ENCODE measurements around the gene NCOA5.

Gene NCOA5

DNA sequence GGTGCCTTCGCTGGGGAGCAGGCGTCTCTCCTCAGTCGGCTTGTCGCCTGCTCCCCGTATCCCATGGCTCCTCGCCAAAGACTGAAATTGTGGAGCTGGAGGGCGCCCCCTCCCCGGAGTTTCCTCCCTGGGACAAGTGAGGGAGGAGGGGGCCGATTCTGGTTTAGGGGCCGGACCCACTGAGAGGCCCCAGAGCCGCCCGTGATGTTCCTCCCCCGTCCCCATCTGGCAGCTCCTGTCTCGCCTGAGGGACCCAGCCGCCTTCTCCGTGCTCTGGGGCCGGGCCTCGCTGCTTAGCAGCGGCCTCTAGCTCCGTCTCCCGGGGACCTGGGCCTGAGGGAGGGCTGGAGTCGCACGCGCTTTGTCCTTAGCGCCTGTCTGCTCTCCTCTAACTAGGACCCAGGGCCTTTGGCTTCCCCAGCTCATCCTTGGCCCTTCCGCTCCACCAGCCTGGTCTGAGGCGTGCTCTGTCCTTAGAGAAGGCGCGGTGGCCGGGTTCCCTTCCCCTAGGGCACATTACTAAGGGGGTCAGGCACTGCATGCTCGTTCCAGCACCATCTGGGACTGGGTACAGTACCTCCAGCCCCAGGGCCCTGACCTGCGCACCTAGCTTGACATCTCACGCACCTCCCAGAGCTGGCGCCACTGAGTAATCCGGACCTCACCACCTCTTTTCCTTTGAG lies 31.0 kb downstream of the NCOA5 start:
- no peak for DNase-seq

DNA sequence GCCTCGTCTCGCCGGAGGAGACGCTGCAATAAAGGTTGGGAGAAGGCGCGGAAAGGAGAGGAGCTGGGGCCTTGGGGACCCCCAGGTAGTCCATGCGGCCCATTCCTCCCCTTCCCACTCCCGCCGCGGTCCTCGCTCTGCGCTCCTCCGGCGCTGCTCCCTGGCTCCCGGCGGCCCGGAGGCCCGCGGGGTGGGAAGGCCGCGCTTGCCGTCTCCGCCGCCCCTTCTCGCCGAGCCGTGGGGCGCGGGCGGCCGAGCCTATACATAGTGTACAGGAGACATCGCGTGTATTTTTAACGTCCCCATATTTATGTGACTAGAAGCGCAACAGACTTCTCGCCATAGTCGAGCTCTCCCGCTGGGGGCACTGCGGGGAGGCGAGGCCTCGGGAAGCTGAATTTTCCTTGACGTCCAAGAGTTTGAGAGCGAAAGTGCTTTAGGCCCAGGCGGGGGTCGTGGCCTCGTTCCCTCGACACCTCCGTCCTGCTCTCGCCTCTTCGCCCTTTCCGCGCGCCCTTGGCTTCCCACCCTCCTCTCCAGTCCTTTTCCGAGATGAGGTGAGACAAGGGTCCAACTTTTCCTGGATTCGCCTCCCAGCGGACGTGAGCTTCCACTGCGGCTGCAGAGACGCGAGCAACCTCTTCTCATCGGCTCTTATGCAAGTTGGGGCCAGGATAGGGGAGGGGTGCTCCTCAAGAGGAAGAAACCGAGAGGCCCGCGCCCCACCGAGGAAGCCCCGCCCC lies 31.7 kb downstream of the NCOA5 start:
- DNase-seq = no peak

- no peak for DNase-seq
Observed at GRCh38 chr20:46056970-46057855, 32.5 kb downstream of the NCOA5 start.

- no peak for DNase-seq
Observed at GRCh38 chr20:46056027-46056833, 33.5 kb downstream of the NCOA5 start.

DNA sequence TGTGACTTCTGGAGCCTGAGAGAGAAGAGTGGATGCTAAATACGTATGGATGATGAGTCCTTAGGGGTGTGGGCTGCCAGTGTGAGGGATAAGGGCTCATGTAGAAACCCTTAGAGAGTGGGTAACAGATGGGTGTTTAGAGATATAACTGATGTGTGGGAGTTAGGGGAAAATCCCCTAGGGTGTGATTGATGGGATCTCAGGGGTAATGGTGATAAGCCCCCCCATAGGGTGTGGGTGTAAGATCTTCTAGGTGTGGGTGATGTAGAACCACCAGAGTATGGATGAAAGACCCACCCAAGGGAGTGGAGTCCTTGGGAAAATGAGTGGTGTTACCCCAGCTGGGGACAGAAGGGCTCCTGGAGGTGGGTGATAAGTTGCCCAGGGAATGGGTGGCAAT lies 34.5 kb downstream of the NCOA5 start:
- DNase-seq = no peak

GRCh38 chr20:46054606-46055005 lies 35.2 kb downstream of the NCOA5 start:
- no peak for DNase-seq

DNA sequence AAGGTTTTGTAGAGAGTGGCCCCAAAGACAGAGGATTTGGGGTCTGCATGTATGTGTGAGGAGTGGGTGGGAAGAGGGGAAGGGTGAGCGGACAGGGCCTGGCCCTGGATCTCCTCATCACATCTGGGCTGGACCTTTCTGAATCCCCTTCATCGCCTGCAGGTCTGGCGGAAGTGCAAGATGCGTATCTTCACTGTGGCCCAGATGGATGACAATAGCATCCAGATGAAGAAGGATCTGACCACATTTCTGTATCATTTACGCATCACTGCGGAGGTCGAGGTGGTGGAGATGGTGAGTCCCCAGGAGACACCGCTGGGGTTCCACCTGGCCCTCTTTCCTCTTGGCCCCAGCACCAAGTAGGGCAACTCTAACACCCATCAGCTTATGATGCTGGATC lies 36.3 kb downstream of the NCOA5 start:
- DNase-seq = no peak

- DNase-seq = no peak
Observed at GRCh38 chr20:46051556-46052308, 38.0 kb downstream of the NCOA5 start.

DNA sequence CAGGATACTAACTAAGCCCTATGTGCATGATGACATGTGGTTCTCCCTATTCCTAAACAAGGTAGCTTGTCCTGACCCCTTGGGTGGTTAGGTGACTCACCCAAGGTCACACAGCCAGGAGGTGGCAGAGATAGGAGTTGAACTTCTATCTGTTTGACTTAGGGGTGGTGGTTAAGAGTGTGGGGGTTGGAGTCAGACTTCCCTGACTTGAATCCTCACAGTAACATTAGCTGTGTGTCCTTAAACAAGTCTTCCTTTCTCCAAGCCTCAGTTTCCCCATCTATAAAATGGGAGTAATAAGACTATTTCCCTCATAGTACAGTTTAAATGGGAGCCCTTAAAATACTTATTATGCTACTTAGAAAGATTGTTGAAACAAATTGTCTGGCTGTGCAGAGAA lies 38.9 kb downstream of the NCOA5 start:
- DNase-seq = no peak

- no peak for DNase-seq
Observed at GRCh38 chr20:46050444-46050843, 39.3 kb downstream of the NCOA5 start.

- no peak for DNase-seq
Observed at GRCh38 chr20:46049815-46050214, 39.9 kb downstream of the NCOA5 start.

GRCh38 chr20:46049190-46049589 lies 40.6 kb downstream of the NCOA5 start:
- no peak for DNase-seq

- no peak for DNase-seq
Observed at GRCh38 chr20:46047821-46048220, 41.9 kb downstream of the NCOA5 start.

- DNase-seq = no peak
Observed at GRCh38 chr20:46046588-46047310, 43.0 kb downstream of the NCOA5 start.

DNA sequence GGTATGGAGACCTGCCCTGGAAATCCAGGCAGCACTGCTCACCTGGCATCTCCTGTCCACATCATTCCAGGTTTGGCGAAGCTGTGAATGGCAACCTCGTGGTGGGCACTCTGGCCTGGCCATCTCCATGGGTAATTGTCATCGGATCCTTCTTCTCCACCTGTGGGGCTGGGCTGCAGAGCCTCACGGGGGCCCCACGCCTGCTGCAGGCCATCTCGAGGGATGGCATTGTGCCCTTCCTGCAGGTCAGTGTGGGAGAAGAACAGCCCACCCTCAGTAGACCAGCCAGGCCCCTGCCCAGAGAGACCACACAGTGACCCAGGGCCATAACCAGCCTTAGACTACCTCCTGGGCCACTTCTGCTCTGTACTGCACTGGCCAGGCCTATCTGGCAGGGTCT lies 44.9 kb downstream of the NCOA5 start:
- no peak for DNase-seq

- no peak for DNase-seq
Observed at GRCh38 chr20:46043556-46043955, 46.2 kb downstream of the NCOA5 start.

DNA sequence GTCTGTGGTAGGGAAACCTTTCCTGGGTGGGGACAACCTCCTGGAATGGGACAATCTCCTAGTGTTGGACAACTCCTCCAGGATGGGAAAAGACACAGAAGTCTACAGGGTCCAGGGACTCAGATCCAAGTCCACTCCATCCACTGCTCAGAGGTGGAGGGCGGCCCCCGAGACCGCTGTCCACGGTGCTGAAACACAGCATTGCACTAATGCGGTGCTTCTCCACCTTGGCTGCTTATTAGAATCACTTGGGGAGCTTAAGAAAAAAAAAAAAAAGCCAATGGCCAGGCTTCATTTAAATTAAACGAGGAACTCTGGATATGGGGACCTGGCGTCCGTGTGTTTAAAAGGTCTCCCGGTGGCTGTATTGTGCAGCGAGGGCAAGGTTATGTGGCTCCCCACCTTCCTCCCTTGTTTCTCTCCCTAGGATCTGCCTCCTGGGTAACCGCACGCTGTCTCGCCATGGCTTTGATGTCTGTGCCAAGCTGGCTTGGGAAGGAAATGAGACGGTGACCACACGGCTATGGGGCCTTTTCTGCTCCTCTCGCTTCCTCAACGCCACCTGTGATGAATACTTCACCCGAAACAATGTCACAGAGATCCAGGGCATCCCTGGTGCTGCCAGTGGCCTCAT lies 48.7 kb downstream of the NCOA5 start:
- no peak for DNase-seq

DNA sequence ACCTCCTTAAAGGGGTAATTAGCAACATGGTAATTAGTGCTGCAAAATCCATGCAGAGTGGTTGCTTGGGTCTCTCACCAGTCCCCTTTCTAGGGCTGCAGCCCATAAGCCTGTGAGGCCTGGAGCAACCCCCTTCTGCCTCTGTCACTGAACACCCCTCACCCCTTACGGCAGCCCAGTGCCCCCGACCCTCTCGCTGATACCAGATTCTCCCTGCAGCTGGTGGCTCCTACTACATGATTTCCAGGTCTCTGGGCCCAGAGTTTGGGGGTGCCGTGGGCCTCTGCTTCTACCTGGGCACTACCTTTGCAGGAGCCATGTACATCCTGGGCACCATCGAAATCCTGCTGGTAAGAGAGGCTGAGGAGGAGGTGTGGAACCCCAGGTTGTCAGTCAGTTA lies 52.7 kb downstream of the NCOA5 start:
- DNase-seq = no peak

DNA sequence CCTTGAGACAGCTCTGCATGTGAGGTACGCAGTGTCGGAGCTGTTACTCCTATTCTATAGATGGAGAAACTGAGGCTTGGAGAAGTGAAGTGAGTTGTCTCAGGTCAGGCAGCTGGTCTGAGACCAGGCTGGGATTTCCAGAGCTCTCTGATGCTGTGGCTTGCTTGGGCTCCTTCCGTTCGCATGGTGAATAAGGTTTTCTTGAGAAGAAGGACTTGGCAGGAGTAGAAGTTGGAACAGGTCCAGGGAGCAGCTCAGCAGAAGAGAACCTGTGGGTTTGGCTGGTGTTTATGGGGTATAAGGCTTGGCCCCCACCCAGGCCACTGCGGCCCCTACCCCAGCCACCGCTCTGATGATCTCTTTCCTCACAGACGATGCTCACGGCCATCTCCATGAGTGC lies 53.4 kb downstream of the NCOA5 start:
- DNase-seq = no peak

GRCh38 chr20:46035713-46036112 lies 54.0 kb downstream of the NCOA5 start:
- no peak for DNase-seq

DNA sequence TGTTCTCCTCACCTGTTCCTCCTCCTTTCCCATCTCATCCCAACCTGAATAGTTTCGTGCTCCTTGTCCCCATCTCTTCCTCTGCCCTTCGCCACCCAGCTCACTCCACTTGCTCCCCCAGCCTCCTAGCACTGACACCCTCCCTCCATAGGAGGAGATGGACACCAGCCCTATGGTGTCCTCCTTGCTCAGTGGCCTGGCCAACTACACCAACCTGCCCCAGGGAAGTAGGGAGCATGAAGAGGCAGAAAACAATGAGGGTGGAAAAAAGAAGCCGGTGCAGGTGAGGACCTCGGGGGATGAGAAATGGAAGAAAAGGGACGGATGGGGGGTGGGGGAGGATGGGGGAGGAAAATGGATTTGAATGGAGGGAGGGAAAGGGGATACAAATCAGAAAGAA lies 54.5 kb downstream of the NCOA5 start:
- no peak for DNase-seq

All from cerebellar nuclear complex (tissue), 1 donor.